GM12873 (cell line): Measurements from ENCODE around the gene HOXA13.

Experiments used
- TF ChIP-seq, protein P1 (sequence below): IDR thresholded peaks from 2 replicates; pipeline ENCODE4 v1.5.1; 2012; ENCODE audit warnings: low read depth, mild to moderate bottlenecking, moderate library complexity, low read length, control low read depth; ENCODE audit not compliant: insufficient read depth; ENCODE audit errors: missing control alignments

HOXA13 gene

DNA sequence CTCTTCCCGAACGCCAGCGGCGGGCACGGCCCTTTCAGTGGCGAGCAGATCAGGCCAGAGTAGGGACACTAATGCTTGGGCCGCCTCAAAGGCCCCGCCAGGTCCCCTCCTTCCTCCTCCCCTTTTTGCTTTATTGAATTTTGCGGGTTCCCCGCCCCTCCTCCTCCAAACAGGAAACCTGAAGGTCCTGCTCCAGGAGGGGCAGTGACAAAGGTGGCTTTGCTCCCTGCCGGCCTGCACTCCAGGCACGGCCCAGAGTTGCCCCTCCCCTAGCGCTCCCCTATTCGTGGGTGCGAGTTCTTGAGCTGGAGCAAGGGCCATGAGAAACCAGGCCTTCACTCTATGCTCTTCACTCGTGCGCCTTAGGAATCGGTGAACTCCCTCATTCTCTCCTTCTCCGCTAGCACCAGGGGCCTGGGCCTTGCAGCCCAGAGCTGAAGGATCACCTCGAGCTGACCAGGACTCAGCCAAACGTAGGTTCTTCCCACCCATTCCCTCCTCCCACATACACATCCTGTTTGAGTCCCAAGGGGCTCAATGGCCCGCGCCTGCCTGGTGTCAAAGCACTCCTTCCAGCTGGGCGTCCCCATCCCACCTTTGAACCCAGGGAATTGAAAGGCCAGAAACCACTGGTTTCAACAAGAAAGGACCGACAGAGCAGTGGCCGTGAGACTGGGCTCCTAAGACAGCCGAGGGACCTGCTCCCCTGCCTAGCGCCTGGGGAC is 51.7 kb downstream of the HOXA13 start:
- TF ChIP-seq, protein P1, sequence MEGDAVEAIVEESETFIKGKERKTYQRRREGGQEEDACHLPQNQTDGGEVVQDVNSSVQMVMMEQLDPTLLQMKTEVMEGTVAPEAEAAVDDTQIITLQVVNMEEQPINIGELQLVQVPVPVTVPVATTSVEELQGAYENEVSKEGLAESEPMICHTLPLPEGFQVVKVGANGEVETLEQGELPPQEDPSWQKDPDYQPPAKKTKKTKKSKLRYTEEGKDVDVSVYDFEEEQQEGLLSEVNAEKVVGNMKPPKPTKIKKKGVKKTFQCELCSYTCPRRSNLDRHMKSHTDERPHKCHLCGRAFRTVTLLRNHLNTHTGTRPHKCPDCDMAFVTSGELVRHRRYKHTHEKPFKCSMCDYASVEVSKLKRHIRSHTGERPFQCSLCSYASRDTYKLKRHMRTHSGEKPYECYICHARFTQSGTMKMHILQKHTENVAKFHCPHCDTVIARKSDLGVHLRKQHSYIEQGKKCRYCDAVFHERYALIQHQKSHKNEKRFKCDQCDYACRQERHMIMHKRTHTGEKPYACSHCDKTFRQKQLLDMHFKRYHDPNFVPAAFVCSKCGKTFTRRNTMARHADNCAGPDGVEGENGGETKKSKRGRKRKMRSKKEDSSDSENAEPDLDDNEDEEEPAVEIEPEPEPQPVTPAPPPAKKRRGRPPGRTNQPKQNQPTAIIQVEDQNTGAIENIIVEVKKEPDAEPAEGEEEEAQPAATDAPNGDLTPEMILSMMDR = no peak

DNA sequence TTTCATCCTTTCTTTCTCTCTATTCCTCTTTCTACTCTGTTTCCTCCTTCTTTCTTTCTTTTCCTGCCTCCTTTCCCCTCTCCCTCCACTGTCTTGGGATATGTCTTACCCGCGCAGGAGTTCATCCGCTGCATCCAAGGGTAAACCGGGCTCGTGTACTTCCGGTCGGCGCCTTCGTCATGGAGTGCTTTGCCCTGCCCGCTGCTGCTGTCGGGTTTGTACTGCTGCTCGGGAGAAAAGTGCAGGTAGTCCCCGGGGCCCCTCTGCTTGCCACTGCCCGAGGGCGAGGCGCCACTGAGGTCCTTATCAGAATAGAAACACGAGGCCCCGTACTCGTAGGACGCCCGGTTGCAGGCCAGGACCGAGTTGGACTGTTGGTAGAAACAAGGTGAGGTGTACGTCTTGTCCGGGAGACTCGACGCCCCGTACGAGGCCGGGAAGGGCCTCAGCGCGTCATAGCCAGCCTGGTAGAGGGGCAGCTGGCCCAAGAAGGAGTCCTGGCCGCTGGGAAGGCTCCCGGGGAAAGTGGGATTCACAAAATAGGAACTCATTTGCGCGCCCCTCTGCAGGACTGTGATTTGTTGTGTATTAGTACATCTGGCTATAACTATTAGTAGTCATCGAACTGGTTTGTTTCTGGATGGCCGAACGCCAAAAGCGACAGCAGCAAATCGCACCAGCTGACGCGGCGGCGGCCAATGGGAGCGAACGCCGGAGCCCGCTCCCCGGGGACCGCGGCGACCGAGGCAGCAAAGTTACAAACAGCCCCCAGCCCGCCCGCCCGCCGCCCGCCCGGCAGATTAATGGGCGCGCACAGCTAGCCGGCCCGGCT is 52.5 kb downstream of the HOXA13 start, which contains the start of gene HOXA6:
Gene HOXA6 (minus strand): TSS at position 576 of the 832 bp plus-strand sequence. CDS start 25 bp downstream, at position 551.
- TF ChIP-seq, protein P1 = no peak

DNA sequence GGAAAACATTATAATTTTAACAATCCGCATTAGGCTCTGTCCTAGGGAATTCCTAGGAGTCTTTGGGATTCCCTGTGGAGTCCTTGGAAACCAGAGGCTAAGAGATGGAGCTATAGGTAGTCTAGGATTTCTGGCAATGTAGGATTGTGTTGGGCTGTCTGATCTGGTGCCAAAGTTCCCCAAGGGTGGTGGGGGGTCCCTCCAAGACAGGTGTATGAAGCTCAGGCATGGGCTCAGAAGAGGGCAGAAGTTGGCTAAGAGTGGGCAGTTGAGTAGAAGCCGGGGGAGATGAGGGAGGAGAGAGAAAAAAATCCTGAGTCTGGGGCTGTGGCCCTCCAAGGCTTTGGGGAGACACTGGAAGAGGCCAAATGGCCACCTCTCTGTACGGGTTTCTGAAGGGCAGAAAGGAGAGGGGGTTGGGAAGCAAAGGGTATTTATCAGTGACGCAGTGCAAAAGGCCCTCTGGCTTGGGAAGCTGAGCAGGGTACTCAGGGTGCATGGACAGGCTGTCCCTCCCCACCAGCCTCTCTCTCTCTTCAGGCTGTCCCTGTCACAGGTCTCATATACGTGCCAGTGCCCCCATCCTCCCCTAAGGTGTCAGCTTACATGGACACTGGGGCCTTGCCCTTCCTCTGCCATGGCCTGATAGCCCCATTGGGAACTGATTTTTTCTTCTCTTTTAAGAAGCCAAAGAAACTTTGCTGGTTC is 53.2 kb downstream of the HOXA13 start:
- TF ChIP-seq, protein P1 = no peak

DNA sequence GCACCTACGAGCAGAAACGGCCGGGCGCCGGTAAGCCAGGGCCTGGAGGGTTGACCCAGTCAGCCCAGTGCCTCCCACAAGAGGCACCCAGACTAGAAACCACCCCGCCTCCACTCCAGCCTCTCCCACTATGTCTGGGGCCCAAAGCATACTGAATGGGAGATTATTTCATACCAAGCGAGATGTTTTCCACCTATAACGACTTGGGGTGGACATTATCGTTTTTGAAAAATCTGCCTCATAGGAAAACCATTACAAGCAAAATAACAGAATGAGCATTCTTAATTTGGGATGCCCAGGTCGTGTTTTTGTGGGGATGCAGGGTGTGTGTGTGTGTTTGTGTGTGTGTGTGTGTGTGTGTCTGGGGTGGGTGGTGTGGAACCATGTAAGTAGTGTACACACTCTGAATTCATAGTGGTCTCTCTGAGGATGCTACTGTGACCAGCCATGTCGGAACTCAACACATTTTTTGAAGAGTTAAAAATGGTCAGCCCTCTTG is 53.9 kb downstream of the HOXA13 start:
- TF ChIP-seq, protein P1 = no peak

DNA sequence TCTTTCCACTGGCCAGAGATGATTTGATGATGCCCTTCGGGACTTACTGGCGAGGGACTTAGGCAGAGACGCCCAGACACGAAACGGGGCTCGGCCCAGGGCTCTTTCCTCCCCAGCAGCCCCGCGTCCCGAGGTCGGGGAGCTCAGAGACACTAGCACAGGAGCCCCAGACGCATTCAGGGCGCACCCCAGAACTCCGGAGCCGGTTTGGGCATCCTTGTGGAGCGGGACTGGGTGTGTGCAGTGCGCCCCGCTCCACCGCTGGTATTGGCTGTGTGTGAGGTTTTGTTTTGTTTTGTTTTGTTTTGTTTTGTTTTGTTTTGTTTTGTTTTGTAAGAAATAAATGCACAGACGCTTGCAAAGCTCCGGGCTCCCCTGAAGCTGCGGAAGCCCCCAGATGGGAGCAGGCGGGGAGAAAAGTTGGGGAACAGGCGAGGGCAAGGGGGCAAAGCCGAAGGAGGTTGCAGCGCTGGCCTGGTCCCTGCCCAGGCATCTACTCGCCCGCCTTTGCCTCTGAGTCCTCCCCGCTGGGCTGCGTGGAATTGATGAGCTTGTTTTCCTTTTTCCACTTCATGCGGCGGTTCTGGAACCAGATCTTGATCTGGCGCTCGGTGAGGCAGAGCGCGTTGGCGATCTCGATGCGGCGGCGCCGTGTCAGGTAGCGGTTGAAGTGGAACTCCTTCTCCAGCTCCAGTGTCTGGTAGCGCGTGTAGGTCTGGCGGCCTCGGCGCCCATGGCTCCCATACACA is 54.6 kb downstream of the HOXA13 start:
- TF ChIP-seq, protein P1 = no peak

DNA sequence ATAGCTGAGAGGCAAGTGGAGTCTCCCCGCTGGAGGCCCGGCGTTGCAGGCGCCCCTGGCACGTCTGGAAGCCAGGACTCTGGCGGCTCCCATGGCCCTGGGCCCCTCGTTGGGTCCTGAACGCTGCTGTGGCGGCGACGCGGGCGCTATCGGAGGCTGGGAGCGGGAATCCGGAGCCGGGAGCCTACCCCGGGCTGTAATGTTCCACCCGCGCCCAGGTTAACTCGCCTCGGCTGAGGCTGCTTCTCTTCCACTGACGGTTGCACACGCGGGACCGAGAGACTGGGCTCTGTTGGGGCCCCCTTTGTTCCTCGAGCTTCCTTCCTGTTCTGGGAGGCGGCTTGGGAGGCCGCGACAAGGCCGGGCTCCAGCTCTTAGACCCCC is 55.1 kb downstream of the HOXA13 start:
- TF ChIP-seq, protein P1 = no peak
